SK-N-MC (cell line): Measurements from ENCODE around the gene SYCP2.

ENCODE experiments used
- EZH2 ChIP-seq: fragments of 200-600 bp; sonication (generic); IDR thresholded peaks from one replicate; pipeline ENCODE4 v1.6.1; 2017; ENCODE audit warnings: antibody characterized with exemption
- POLR2AphosphoS5 ChIP-seq: IDR thresholded peaks from 2 replicates; pipeline ENCODE4 v1.6.1; 2012; ENCODE audit warnings: mild to moderate bottlenecking, low read depth, low read length, borderline replicate concordance

DNA sequence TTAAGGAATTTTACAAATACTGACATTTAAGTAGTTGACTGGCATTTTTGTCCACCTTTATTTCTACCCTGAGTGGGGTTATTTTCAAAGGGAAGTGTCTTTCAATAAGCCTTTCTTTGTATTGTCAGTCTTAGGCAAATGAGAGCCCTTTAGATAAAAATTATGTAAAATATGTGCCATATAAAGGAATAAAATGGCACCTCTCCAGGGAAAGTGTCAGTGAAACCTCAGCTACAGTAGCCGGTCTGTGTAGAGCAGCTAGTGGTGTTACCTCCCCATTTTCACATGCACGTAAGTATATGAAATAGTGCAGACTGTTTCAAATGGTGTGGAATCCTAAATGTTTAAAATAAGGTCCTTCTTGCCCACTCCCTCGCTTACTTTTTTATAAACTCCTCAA, 11.7 kb upstream of the SYCP2 start:
- TF ChIP-seq POLR2AphosphoS5 (no peak), EZH2 (no peak)
